CD4-positive, alpha-beta T cell treated with Interleukin-6 at 100 ng/mL for 8 hours (primary cell): Measurements from ENCODE around the gene ESPL1.
"Not testable (repeated sequence)": the region's sequence is repeated elsewhere in the genome, so short reads cannot be mapped to it uniquely, and the experiment has no call there.

Experiments used
- DNase-seq: peaks from one replicate; pipeline ENCODE4 v3.0.0-alpha.2; 2020; ENCODE audit warnings: mixed read lengths, low spot score

The ESPL1 gene

GRCh38 chr12:53300187-53300586 is 32.1 kb downstream of the ESPL1 start:
- no peak for DNase-seq

DNA sequence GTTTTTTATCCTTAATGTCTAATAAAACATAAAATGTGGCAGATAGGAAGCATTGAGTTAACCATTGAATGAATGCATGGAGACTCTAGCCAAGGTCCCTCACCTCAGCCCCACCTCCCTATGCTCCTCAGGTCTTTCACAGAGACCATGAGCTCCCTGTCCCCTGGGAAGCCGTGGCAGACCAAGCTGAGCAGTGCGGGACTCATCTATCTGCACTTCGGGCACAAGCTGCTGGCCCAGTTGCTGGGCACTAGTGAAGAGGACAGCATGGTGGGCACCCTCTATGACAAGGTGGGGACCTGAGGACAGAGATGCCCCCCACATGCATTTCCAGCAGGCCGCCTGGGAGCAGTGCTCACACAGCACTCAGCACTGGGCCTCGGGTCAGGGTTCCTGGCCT is 34.8 kb downstream of the ESPL1 start:
- DNase-seq = no peak

GRCh38 chr12:53306826-53307225 is 38.7 kb downstream of the ESPL1 start:
- DNase-seq = no peak

DNA sequence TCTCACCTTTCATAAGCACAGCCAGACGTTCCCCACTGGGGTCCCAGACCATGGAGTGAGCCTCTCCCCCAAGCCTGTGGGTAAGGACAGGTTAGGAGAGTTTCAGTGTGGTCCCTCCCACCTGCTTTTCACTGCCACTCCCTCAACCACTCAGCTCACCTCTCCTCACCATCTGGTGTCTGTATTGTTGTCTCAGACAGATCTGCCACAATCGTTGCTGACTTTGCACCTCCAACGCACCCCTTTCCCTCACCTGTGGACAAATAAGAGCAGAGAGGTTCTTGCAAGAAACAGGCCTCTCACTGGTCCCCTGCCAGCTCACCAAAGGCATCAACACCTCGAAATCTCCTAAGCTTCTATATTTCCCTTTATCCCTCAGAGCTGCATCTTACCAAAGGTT is 40.2 kb downstream of the ESPL1 start:
- DNase-seq = no peak

DNA sequence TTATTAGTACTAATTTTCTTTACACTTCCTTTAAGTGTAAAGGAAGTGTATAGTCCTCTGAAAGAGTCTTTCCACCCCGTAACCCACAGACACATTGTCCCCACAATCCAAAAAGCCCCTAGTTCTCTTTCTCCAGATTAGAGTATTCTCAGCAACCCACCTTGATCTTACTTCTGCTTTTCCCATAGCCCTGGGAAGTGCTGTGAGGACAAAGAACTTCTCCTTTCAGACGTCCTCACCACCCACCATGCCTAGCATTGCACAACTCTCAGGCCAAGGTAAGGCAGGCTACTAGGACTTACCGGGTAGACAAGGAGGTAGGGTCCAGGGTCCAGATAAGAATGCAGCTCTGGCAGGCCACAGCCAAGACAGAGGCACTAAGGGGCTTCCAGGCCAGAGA is 45.9 kb downstream of the ESPL1 start:
- no peak for DNase-seq

DNA sequence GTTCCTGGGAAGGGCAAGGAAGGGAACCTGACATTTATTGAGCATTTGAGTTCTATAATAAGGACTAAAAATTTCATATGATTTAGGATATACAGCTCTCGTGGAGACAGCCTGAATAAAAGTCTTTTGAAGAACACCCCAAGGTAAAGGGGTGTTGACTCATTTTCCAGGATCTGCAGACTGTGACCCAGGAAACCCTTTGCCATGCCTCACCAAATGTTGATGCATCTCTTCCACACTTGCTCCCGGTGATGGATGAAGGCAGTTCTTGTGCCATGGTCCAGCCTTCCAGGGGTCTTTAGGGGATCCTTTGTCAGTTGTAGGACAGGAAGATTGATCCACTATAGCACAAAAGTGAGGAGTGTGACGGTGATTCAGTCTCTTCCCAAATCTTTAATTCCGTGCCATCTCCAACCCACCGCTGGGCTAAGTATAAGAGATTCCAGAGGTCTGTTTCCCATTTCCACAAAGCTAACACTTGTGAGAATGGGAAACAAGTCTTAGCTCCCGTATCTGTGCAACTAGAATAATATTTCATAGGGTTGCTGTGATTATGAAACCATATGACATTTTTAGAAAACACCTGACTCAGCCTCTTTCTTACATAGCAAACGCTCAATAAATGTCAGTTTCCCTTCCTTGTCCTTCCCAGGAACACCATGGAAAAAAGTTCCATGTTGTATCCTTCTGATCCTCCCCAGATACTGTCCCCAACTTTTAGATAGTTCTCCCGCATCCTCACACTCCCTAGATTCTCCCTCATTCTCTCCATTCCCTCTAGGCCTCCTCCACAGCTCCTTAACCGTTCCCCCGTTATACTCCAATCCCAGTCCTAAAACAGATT is 52.5 kb downstream of the ESPL1 start:
- no peak for DNase-seq

DNA sequence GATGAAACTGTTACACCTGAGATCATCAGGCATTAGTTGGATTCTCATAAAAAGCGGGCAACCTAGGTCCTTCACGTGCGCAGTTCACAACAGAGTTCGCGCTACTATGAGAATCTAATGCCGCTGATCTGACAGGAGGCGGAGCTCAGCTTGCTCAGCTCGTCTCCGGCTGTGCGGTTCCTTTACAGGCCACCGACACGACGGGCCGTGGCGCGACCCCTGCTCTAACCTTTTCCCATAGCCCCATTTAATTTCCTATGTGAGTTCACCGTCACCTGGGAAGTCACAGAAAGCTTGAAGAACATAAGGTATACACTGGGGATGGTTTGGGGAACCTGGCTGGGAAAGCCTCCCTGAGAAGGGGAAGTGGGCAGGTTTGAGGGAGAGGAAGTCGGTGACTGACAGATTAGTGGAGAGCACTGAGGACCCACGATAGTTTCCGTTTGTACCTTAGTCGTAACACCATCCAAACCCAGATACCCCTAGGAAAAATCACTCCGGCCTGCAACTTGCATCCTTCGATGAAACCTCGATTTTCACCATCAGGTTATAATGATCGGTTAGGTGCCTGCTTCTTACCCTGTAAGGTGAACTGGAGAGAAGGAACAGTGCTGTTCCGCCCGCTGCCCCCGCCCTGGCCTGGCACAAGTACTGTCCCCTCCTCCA is 56.1 kb downstream of the ESPL1 start:
- peak; percentile 60 for DNase-seq

DNA sequence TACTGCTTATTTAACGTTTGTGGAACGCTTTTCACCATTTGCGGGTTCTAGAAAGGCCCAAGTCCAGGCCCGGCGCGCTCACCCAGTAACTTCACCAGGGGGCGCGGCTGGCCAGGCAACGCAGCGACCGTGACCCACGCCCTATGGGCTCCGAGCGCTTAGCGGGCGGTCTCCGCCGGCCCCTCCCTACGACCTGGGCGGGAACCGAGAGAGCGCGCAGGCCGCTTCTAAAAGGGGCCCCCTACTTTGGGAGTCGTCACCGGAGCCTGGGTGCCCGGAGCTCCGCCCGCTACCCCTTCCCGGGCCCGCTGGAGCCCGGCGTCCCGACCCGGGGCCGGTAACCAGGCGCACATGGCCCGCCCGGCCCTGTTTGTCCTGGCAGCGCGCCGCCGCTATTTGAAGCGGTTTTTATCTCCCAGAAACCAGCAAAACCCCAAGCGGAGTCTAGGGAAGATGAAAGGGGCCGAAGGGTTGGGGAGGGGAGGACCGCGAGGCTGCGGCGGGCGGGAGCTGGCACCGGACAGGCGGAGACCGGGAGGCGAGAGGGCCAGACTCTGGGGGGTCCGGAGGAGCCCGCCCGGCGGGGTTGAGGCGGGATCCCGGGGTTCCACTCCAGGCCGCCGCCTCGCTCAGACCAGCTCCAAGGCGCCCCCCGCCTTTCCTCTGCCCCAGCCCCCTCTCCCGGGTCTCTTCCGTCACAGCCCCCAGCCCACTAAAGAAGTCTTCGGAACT is 56.8 kb downstream of the ESPL1 start:
- DNase-seq = peak; percentile 83

DNA sequence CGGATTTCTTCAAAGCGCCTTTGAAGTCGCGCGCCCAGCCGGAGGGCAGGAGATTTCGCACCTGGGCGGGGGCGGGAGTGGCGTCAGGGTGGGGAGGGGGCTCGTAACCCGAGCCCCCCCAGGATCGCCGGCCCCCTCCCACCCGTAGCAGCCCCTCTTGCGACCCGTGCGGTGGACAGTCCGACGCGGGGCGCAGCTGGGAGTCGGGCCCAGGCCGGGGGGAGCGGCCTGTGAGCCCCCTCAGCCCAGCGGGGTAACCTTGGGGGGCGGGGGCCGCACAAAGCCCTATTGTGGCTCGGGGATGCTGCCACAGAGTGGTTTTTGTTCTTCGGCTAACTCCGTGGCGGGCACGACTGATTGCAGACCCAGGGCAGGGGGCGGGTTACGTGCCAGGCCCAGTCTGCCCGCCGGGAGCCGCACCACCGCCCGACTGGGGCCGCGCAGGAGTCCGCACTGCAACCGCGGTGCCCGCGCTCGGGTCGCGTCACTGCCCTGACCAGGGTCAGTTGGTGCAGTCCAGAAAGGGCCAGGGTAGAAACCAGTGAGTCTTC is 57.5 kb downstream of the ESPL1 start:
- no peak for DNase-seq

- DNase-seq = no peak
Observed at GRCh38 chr12:53326460-53327185, 58.5 kb downstream of the ESPL1 start.

GRCh38 chr12:53327435-53328042 is 59.4 kb downstream of the ESPL1 start:
- no peak for DNase-seq

GRCh38 chr12:53328043-53328435 is 59.9 kb downstream of the ESPL1 start:
- no peak for DNase-seq

DNA sequence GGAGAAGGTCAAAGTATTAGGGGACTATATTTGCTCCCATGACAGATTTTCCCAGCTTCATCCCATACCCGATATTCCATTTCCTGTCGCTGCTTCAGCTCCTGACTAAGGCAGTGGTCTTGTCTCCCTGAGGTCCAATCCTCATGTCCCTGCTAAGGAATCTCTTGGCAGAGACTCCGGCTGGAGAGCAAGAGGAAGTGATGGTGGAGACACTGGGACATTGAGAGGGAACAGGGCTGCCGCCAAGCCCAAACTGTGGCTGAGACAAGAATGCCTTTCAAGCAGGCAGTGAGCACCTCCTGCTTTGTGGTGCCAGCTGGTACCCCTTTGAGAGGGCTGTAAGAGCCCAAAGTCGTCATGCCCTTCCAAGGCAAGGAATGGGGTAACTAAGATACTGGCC is 62.6 kb downstream of the ESPL1 start:
- no peak for DNase-seq

DNA sequence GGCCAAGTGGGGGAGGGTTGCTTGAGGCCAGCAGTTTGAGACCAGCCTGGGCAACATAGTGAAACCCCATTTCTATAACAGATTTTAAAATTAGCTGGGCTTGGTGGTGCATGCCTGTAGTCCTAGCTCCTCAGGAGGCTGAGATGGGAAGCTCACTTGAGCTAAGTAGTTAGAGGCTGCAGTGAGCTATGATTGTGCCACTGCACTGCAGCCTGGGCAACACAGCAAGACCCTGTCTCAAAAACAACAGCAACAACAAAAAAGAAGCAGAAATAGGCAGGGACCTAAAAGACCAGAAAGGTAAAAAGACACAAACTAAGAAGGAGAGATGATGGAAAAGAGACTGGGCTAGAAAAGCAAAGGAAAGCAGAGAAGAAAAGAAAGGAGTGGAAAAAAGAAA is 64.2 kb downstream of the ESPL1 start:
- DNase-seq = not testable (repeated sequence)

GRCh38 chr12:53332744-53333143 is 64.6 kb downstream of the ESPL1 start:
- DNase-seq = no peak

DNA sequence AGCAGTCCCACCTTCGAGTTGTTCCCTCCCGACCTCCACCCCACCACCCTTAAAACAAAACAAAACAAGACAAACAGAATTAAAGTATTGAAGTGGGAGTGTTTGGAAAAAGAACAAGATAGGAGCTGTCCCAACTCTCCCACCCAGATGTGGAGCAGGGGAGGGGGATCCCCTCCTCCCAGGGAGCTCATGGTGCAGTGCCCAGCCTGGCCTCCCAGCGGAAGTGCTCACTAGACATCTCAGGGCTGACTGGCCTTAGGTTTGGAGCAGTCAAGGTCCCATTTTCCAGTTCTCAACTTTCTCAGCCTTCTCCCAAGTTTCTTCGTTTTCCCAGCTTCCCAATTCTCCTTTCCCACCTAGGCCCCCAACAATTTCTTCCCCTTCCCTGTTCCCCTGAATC is 65.2 kb downstream of the ESPL1 start:
- DNase-seq = no peak

GRCh38 chr12:53333845-53334244 is 65.7 kb downstream of the ESPL1 start:
- no peak for DNase-seq

- DNase-seq = no peak
Observed at GRCh38 chr12:53334822-53335221, 66.7 kb downstream of the ESPL1 start.

DNA sequence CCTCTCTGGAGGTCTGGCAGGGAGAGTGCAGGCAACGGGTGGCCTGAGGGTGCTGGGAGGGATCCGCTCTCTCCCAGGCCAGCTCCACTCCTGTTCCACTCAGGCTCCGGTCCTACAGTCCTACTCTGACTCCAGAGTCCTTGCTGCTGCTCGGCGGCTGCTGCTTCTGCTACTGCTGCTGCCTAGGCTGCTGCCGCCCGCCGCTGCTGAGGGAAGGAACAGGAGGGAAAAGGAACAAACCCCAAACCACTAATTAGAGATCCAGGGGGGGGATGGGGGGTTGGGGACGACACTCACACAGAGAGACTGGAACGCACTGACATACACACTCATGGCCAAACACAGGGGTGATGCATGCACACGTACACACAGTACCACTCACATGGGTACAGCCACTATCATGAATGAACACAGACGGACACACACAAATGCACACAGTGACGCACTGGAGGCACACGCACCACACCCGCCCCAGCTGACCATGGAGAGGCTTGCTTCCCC is 68.1 kb downstream of the ESPL1 start, which contains the start of gene SP7:
SP7 (minus strand) TSS at position 174 of the 501 bp plus-strand sequence. CDS start 708 bp downstream, outside the sequence.
- no peak for DNase-seq

GRCh38 chr12:53338017-53338416 is 69.9 kb downstream of the ESPL1 start:
- DNase-seq = no peak

- no peak for DNase-seq
Observed at GRCh38 chr12:53338916-53339315, 70.8 kb downstream of the ESPL1 start.
